Liver (tissue), 9 donors: Measurements from ENCODE around the gene OXTR. TPM values are rescaled to one million over a fixed set of nuclear protein-coding genes. Genes with fewer than 3 reads are reported as not detected.

Experiments used
- DNase-seq: peaks from one replicate; pipeline ENCODE4 v3.0.0-alpha.2; 2017; ENCODE audit warnings: low spot score
- H3K27ac ChIP-seq, 2 donors: one replicate each; pipeline ENCODE4 v1.7.0; 2013; ENCODE audit warnings: inconsistent platforms in 2 of 2, low read length in 2 of 2, control low read depth in 1 of 2, low read depth in 1 of 2, mild to moderate bottlenecking in 1 of 2
- H3K27me3 ChIP-seq, 4 donors: one replicate each; pipeline versions ENCODE4 v1.6.1 to v1.7.0; 2013; ENCODE audit warnings: low read length in 3 of 4, inconsistent platforms in 1 of 4, mild to moderate bottlenecking in 1 of 4, moderate library complexity in 1 of 4; ENCODE audit not compliant: control insufficient read depth in 4 of 4, insufficient read depth in 4 of 4
- H3K36me3 ChIP-seq, 4 donors: one replicate each; pipeline versions ENCODE4 v1.6.1 to v1.7.0; 2013; ENCODE audit warnings: low read length in 3 of 4, mild to moderate bottlenecking in 3 of 4, low read depth in 1 of 4, moderate library complexity in 1 of 4; ENCODE audit not compliant: control insufficient read depth in 4 of 4, insufficient read depth in 3 of 4
- H3K4me1 ChIP-seq, 4 donors: one replicate each; pipeline versions ENCODE4 v1.6.1 to v1.7.0; 2013; ENCODE audit warnings: low read length in 3 of 4, mild to moderate bottlenecking in 3 of 4, moderate library complexity in 1 of 4; ENCODE audit not compliant: control insufficient read depth in 4 of 4, insufficient read depth in 4 of 4
- H3K4me3 ChIP-seq, 3 donors: one replicate each; pipeline versions ENCODE4 v1.6.1 to v1.7.0; 2013; ENCODE audit warnings: low read length in 3 of 3, control low read depth in 1 of 3, low read depth in 1 of 3, mild to moderate bottlenecking in 1 of 3
- H3K9ac ChIP-seq, 2 donors: one replicate each; pipeline ENCODE4 v1.7.0; 2013; ENCODE audit warnings: low read length in 2 of 2, mild to moderate bottlenecking in 2 of 2, moderate library complexity in 2 of 2, control low read depth in 1 of 2, low read depth in 1 of 2
- H3K9me3 ChIP-seq, 4 donors: one replicate each; pipeline versions ENCODE4 v1.6.1 to v1.7.0; 2013; ENCODE audit warnings: low read length in 3 of 4; ENCODE audit not compliant: control insufficient read depth in 4 of 4
- ATF3 ChIP-seq: IDR thresholded peaks from 2 replicates; pipeline ENCODE4 v1.6.1; 2016; ENCODE audit warnings: antibody characterized with exemption
- EGR1 ChIP-seq, 2 donors: IDR thresholded peaks; 2 replicates each; pipeline ENCODE4 v1.6.1; 2016 to 2018; ENCODE audit warnings: antibody characterized with exemption in 2 of 2, low read depth in 2 of 2
- FOXA1 ChIP-seq: IDR thresholded peaks from 2 replicates; pipeline ENCODE4 v1.6.1; 2016; ENCODE audit warnings: antibody characterized with exemption
- GABPA ChIP-seq, 2 donors: IDR thresholded peaks in 1 of 2; conservative IDR thresholded peaks in 1 of 2; 2 replicates each; pipeline ENCODE4 v1.6.1; 2016; ENCODE audit warnings: antibody characterized with exemption in 2 of 2, mild to moderate bottlenecking in 1 of 2, moderate library complexity in 1 of 2
- HNF4A ChIP-seq, 2 donors: conservative IDR thresholded peaks; 2 replicates each; pipeline ENCODE4 v1.6.1; 2016; ENCODE audit warnings: antibody characterized with exemption in 2 of 2, mild to moderate bottlenecking in 2 of 2
- HNF4G ChIP-seq: IDR thresholded peaks from 2 replicates; pipeline ENCODE4 v1.6.1; 2016; ENCODE audit warnings: antibody characterized with exemption
- JUND ChIP-seq, 2 donors: IDR thresholded peaks; 2 replicates each; pipeline ENCODE4 v1.6.1; 2016; ENCODE audit warnings: antibody characterized with exemption in 2 of 2
- NR2F2 ChIP-seq: IDR thresholded peaks from 2 replicates; pipeline ENCODE4 v1.6.1; 2016; ENCODE audit warnings: antibody characterized with exemption
- RAD21 ChIP-seq, 2 donors: IDR thresholded peaks; 2 replicates each; pipeline ENCODE4 v1.6.1; 2016; ENCODE audit warnings: antibody characterized with exemption in 2 of 2, mild to moderate bottlenecking in 2 of 2
- RXRA ChIP-seq, 2 donors: IDR thresholded peaks; 2 replicates each; pipeline ENCODE4 v1.6.1; 2017 to 2018; ENCODE audit warnings: antibody characterized with exemption in 2 of 2, mild to moderate bottlenecking in 1 of 2
- SP1 ChIP-seq: IDR thresholded peaks from 2 replicates; pipeline ENCODE4 v1.6.1; 2018; ENCODE audit warnings: antibody characterized with exemption, mild to moderate bottlenecking
- TAF1 ChIP-seq: conservative IDR thresholded peaks from 2 replicates; pipeline ENCODE4 v1.6.1; 2016; ENCODE audit warnings: antibody characterized with exemption, mild to moderate bottlenecking
- WGBS: extraction: QIAGEN DNeasy Blood & Tissue Kit; methylation state at CpG from one replicate; pipeline ENCODE4 v1.1.7; 2013; 5-methylcytosine and 5-hydroxymethylcytosine counted together
- polyA plus RNA-seq, 2 donors: library from polyadenylated mRNA; stranded (reverse) in 1 of 2; unstranded in 1 of 2; fragments of 200-250 nt in 1 of 2; fragments of >200 nt in 1 of 2; fragmentation: Nextera tagmentation in 1 of 2; extraction: Ambion mirVana in 1 of 2; gene quantifications; one replicate each; pipeline versions ENCODE4 v1.2.1 to v1.2.3, GENCODE V29; 2013 to 2015
- total RNA-seq, 2 donors: library from RNA; depleted of rRNA; stranded (reverse); fragments of >200 nt; gene quantifications; one replicate each; pipeline ENCODE4 v1.2.3, GENCODE V29; 2014
- TF ChIP-seq, protein P1 (sequence below): IDR thresholded peaks from 2 replicates; pipeline ENCODE4 v1.6.1; 2016; ENCODE audit warnings: antibody characterized with exemption, mild to moderate bottlenecking
- TF ChIP-seq, protein P2 (sequence below): IDR thresholded peaks from 2 replicates; pipeline ENCODE4 v1.6.1; 2016; ENCODE audit warnings: antibody characterized with exemption
- TF ChIP-seq, protein P3 (sequence below): IDR thresholded peaks from 2 replicates; pipeline ENCODE4 v1.6.1; 2016; ENCODE audit warnings: antibody characterized with exemption
- donor health status: healthy.
- donor health status: healthy.
- donor health status: healthy.
- donor health status: healthy.
- donor health status: healthy.

OXTR gene
- total and polyA plus RNA-seq, 4 donors: 0.05 to 0.28 (median 0.08) TPM; not detected in 1

GRCh38 chr3:8802256-8802655 is 32.8 kb upstream of the OXTR start:
- Histone ChIP-seq H3K4me1 (no peaks in the 10 kb centered on the region), H3K36me3 (no peaks in the 10 kb centered on the region), H3K9me3 (peaks cover 0 to 2% (median 0%) of the 10 kb centered on the region in 4 donors), H3K27me3 (no peaks in the 10 kb centered on the region), H3K27ac (no peak overlapping the region), H3K4me3 (no peak overlapping the region), H3K9ac (no peak overlapping the region)
- TF ChIP-seq, protein P1, sequence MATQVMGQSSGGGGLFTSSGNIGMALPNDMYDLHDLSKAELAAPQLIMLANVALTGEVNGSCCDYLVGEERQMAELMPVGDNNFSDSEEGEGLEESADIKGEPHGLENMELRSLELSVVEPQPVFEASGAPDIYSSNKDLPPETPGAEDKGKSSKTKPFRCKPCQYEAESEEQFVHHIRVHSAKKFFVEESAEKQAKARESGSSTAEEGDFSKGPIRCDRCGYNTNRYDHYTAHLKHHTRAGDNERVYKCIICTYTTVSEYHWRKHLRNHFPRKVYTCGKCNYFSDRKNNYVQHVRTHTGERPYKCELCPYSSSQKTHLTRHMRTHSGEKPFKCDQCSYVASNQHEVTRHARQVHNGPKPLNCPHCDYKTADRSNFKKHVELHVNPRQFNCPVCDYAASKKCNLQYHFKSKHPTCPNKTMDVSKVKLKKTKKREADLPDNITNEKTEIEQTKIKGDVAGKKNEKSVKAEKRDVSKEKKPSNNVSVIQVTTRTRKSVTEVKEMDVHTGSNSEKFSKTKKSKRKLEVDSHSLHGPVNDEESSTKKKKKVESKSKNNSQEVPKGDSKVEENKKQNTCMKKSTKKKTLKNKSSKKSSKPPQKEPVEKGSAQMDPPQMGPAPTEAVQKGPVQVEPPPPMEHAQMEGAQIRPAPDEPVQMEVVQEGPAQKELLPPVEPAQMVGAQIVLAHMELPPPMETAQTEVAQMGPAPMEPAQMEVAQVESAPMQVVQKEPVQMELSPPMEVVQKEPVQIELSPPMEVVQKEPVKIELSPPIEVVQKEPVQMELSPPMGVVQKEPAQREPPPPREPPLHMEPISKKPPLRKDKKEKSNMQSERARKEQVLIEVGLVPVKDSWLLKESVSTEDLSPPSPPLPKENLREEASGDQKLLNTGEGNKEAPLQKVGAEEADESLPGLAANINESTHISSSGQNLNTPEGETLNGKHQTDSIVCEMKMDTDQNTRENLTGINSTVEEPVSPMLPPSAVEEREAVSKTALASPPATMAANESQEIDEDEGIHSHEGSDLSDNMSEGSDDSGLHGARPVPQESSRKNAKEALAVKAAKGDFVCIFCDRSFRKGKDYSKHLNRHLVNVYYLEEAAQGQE: no peak
- TF ChIP-seq ATF3 (no peak), FOXA1 (no peak), TAF1 (no peak)
- WGBS: 84% methylated on average over 3 of the region's 3 CpGs
- DNase-seq: no peak

DNA sequence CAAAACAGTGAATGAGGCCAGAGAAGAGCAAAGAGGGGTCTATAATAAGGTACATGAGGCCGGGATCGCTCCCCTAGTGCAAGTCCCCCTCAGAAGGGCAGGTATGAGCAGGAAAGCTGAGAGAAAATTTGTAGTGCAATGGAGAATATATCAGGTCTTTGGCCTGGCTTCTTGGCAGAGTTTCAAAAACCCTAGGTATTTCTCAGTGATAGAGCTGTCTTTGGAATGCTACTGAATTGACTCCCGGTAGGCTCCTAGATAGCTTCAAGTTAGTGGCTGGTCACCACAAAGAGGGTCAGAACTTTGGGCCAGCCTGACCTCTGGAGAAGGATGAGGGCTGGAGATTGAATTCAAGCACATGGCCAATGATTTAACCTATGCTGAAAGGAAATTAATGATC is 30.6 kb upstream of the OXTR start:
- no peak overlapping the region for H3K4me3 ChIP-seq
- H3K27ac ChIP-seq: no peak overlapping the region
- no peaks in the 10 kb centered on the region for H3K9me3 ChIP-seq
- no peaks in the 10 kb centered on the region for H3K4me1 ChIP-seq
- no peaks in the 10 kb centered on the region for H3K27me3 ChIP-seq
- 69% methylated on average over 3 of the region's 3 CpGs for WGBS
- DNase-seq: no peak
- TF ChIP-seq RAD21 (IDR thresholded peaks at IDR 0.05) (no peak), FOXA1 (no peak), RXRA (IDR thresholded peaks at IDR 0.05) (no peak), HNF4G (no peak), GABPA (IDR thresholded peaks at IDR 0.05 in 1 of 2, conservative IDR thresholded peaks at IDR 0.05 in 1 of 2) (no peak), SP1 (no peak), JUND (IDR thresholded peaks at IDR 0.05) (no peak), EGR1 (IDR thresholded peaks at IDR 0.05; ENCODE audit: low read depth in 2 of 2) (no peak), NR2F2 (no peak), HNF4A (conservative IDR thresholded peaks at IDR 0.05) (no peak)
- TF ChIP-seq, protein P1: no peak
- TF ChIP-seq, protein P2, sequence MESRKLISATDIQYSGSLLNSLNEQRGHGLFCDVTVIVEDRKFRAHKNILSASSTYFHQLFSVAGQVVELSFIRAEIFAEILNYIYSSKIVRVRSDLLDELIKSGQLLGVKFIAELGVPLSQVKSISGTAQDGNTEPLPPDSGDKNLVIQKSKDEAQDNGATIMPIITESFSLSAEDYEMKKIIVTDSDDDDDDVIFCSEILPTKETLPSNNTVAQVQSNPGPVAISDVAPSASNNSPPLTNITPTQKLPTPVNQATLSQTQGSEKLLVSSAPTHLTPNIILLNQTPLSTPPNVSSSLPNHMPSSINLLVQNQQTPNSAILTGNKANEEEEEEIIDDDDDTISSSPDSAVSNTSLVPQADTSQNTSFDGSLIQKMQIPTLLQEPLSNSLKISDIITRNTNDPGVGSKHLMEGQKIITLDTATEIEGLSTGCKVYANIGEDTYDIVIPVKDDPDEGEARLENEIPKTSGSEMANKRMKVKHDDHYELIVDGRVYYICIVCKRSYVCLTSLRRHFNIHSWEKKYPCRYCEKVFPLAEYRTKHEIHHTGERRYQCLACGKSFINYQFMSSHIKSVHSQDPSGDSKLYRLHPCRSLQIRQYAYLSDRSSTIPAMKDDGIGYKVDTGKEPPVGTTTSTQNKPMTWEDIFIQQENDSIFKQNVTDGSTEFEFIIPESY: no peak
- TF ChIP-seq, protein P3, sequence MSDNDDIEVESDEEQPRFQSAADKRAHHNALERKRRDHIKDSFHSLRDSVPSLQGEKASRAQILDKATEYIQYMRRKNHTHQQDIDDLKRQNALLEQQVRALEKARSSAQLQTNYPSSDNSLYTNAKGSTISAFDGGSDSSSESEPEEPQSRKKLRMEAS: no peak
- H3K9ac ChIP-seq: no peak overlapping the region
- no peaks in the 10 kb centered on the region for H3K36me3 ChIP-seq
